ENCODE data around the gene MFAP3L. TPM values are rescaled to one million over a fixed set of nuclear protein-coding genes. Genes with fewer than 3 reads are reported as not detected.

MFAP3L gene
- total RNA-seq, 1 experiment from 2014 or later, result 5.1 TPM

- Mint-ChIP-seq H3K4me1 (peaks cover 16 to 23% of the 10 kb centered on the region in 2 experiments), H3K9me3 (peaks cover 0 to 2% of the 10 kb centered on the region in 2 experiments; a peak in 1 of 5 replicates), H3K4me3 (no peak overlapping the region), H3K27ac (peak overlapping the region in 1 of 3 experiments; percentile 42; a peak in 2 of 7 replicates), H3K36me3 (ENCODE audit: insufficient read depth in 1 of 3, low read depth in 3 of 3) (no peaks in the 10 kb centered on the region; a peak in 1 of 7 replicates), H3K27me3 (ENCODE audit: low read depth) (no peaks in the 10 kb centered on the region)
- Histone ChIP-seq H3K9me3 (ENCODE audit: control insufficient read depth, low read depth, low read length) (no peaks in the 10 kb centered on the region), H3K4me1 (ENCODE audit: insufficient read depth, low read length) (peaks cover 11% of the 10 kb centered on the region), H3K18ac (ENCODE audit: insufficient read length, low read depth, low read length) (no peak overlapping the region), H2BK15ac (ENCODE audit: low read depth, low read length) (no peak overlapping the region), H3K14ac (ENCODE audit: insufficient read depth, low read length) (no peak overlapping the region), H2BK5ac (ENCODE audit: insufficient read length, low read length) (no peak overlapping the region), H4K20me1 (ENCODE audit: control insufficient read depth, insufficient read depth, insufficient read length) (no peaks in the 10 kb centered on the region), H3K27me3 (ENCODE audit: insufficient read depth, low read length) (no peaks in the 10 kb centered on the region), H3K79me1 (ENCODE audit: insufficient read depth, low read depth, low read length, poor library complexity, severe bottlenecking) (no peaks in the 10 kb centered on the region), H4K91ac (ENCODE audit: insufficient read length, low read depth, low read length) (no peak overlapping the region), H3K9ac (ENCODE audit: extremely low read depth, insufficient read length, low read length) (no peak overlapping the region), H2BK12ac (ENCODE audit: insufficient read length, low read depth, low read length) (no peak overlapping the region), H3K79me2 (ENCODE audit: insufficient read depth, low read length) (no peaks in the 10 kb centered on the region), H3K4ac (ENCODE audit: low read depth, low read length) (no peak overlapping the region), H2AFZ (ENCODE audit: low read length) (no peak overlapping the region), H4K8ac (replicated peaks; ENCODE audit: insufficient read length, low read depth, low read length) (no peak overlapping the region), H3K23ac (ENCODE audit: insufficient read length, low read depth, low read length) (no peak overlapping the region), H3K4me2 (ENCODE audit: insufficient read depth, insufficient read length, low read length) (no peak overlapping the region), H2AK5ac (ENCODE audit: insufficient read length, low read length) (no peak overlapping the region), H2BK120ac (ENCODE audit: low read depth, low read length, poor library complexity, severe bottlenecking) (no peak overlapping the region), H2BK20ac (ENCODE audit: low read depth, low read length, poor library complexity, severe bottlenecking) (no peak overlapping the region), H4K5ac (ENCODE audit: insufficient read length, low read depth, low read length) (no peak overlapping the region), H3K56ac (ENCODE audit: insufficient read length, low read depth, low read length) (no peak overlapping the region), H3T11ph (ENCODE audit: low read length) (no peak overlapping the region), H3K23me2 (ENCODE audit: insufficient read length, low read depth, low read length, poor library complexity, severe bottlenecking) (no peaks in the 10 kb centered on the region), H3K27ac (ENCODE audit: insufficient read length, low read depth, low read length) (no peak overlapping the region)
- DNase-seq, result no peak
- no peak for TF ChIP-seq CTCF (conservative IDR thresholded peaks at IDR 0.05)
- no CpG with 5 or more reads among the region's 3 CpGs for WGBS (ENCODE audit: extremely low coverage, insufficient read length, low lambda C conversion rate)
Measured at GRCh38 chr4:169957785-169958184, 68.4 kb downstream of the MFAP3L start.

Data from H9 (cell line).